ENCODE data around the gene TAOK3.
A peak's percentile ranks its signal among the peaks of the same experiment; 100 is the strongest.
"Not testable (repeated sequence)": the region's sequence is repeated elsewhere in the genome, so short reads cannot be mapped to it uniquely, and the experiment has no call there.

TAOK3 gene

DNA sequence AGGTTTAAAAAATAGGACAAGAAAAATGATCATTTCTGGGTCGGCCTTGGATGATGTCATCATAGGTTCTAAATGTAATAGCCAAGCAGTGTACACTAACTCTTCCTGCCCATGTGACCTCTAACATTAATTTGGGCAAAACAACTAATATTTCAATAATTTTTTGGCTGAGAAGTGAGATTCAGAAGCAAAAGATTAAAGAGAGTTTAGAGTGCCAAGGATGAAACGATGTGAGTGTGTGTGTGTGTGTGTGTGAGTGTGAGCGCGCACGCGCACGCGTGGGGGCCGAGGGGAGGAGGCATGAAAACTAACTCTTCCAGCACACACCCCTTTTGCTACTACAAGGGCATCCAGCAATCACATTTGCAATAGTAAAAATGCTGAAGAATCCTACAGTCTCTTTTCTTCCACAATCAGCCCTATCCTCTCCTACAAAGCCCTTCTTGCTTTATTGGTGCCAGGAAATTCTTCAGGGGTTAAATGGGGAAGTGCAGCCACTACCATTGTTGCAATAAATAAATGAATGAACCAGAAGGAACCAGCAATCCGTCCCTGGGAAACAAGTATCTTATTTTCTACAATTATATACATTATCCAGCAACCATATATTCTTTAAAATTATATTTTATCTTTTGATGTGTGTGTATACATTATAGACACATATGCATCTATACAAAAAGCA is 183.9 kb downstream of the TAOK3 start:
- DNase-seq, result no peak

DNA sequence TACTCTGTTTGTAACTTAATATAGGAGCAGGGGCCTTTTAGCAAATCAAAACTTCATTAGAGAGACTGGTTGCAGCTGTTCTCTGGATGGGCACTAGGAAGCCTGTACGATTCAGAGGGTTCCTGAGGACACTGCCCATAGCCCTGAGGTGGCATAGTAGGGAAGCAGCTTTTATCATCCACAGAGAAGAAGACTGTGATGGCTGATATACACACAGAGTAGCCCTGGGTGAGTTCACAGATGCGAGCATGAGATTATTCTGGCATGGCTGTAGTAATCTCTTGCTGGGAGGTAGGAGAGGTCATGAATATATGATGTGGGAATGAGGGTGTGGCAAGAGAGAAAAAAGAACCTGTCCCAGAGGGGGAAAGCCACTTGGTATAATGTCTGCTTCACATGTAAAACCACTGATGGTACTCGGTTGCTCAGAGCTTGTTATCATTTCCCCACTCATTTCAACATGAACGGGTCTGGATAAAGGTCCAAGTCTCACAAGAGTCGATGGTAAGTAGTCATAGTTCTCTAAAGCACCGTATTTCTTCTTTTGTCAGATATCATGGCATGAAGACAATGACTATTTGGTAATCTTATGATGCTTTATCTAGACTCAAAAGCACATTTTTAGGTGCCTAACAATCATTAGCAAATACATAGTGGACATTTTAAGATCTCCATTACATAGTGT is 184.8 kb downstream of the TAOK3 start:
- DNase-seq, result no peak

DNA sequence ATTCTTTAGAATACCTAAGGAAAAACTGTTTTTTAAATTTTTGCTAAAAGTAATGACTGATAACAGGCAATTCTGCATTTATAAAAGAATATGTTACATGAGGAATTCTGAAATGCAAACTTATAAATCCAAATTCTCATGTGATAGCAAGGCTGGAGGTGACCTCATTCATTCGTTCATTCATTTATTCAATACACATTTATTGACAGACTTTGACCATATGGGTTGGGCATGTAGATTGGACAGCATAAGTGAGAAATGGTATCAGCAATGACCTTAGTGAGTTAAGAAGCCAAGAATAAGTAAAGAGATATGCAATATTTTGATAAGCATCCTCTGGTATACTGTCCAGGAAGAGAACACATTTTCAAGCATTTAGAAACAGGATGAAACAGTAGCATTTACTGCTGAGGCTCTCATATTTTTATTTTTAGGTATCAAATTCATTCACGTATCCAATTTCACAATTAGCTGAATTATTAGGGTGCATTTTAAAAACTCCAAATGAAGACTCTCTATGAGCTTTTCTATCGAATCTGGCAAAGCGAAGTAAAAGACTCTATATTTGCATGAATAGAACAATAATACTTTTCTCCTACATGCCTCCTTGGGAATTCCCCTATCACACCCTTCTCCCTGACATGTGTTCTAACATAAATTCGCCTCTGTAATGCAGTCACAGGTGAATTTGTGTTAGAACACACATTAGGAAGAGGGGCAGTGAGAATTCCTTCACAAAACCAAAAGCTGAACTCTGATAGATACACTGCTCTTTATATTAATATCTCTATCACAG is 186.9 kb downstream of the TAOK3 start:
- DNase-seq, result no peak

DNA sequence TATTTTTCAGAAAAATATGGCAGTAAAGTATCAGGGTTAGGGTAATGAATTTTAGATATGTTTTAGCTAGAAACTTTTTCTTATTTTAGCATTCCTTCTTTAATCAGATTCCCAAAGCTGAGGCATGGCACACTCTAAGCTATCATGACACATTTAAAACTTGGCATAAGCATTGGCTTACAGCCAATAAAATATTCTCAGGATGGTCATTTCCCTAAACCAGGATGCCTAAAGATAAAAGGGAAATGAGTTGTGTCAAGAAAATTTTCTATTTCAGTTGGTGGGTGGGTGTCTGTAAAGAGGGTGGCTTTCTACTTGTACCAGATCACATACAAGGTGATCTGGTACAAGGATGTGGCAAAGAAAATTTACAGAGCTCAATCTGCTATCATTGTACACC is 189.0 kb downstream of the TAOK3 start:
- DNase-seq, result no peak

DNA sequence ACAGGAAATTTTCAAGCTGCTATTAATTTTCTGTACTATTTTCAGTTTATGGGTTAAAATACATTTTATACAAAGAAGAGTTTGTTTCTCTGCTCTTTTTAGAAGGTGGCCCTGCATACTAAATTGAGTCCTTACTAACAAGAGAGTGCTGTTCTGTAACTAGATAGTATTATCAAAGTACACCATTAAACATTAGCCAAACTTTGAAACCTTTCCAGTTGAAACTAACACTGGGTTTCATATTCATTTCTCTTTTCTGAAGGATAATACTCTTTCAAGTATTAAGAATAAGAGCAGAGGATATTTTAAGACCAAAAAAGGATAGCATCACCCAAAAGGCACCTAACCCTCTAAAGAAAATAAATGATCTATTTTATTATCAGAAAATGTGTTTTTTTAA is 189.6 kb downstream of the TAOK3 start:
- no peak for DNase-seq

DNA sequence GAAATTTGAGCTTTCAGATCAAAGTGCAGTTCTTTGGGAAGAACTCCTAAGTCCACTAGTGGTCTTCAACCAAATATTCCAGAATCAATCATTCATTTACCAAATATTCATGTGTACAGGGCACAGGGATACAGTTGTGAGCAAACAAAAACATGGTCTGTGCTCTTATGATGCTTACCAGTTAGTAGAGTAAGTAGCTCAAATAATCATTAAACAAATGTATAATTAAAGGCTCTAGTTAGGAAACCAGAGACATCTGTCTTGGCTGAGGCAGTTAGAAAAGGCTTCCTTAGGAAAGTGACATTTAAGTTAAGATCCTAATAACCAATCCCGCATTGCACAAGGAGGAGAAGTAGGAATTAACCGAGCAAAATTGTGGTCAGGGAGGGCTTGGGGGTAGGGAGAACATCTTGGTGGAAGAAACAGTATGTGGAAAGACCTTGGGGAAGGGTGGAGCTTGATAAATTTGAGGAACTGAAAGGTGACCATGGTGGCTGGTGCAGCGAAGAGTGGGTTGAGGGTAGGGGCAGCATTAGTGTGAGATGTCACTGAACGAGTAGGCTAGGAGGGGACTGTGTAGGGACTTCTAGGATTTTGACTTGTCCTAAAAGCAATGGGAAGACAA is 196.8 kb downstream of the TAOK3 start:
- no peak for DNase-seq

DNA sequence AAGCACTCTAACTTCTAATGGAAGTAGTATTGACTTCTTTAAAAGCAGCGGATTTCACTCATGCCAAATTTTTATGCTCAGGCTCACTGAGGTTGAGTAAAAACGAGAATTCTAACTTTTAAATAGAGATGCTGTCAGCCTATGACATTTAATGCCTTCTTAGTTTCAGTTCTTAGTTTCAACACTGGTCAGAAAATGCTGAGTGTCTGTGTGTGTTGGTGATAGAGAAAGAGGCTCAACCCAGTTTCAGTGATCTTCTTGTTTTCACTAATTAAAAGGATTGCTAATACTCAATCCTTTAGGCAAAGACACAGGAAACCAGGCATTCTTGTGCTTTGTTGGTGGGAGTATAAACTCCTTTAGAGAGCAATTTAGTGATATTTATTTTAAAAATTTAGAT is 205.8 kb downstream of the TAOK3 start:
- DNase-seq, result no peak

DNA sequence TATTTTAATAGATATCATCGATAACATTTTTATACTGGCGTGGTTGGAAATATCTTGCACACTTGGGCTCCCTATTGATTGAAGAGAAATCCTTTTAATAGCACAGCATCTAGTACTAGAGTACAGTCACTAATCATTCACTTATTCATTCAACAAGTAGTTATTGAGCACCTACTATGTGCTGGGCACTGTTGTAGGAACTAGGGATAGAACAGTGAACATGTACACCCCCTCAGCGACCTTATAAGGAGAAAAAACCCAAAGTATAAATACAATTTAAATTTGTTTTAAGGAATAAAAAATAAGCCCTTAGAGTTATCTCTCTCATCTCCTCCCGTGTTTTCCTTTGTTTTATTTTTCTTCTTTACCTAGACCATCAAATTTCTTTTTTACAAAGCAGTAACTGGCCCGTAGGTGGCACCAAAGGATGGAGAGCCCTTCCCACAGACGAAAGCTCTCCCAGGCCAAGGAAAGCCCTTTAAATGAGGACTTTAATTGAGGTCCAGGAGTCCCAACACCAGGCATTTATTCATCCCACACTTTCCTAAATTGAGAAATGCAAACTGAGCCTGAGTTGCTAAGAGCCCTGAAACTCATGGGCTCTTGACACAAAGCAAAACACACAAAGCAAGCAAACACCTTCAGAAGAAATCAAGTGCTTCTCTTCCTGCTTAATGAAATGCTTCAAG is 207.8 kb downstream of the TAOK3 start:
- DNase-seq, result no peak

DNA sequence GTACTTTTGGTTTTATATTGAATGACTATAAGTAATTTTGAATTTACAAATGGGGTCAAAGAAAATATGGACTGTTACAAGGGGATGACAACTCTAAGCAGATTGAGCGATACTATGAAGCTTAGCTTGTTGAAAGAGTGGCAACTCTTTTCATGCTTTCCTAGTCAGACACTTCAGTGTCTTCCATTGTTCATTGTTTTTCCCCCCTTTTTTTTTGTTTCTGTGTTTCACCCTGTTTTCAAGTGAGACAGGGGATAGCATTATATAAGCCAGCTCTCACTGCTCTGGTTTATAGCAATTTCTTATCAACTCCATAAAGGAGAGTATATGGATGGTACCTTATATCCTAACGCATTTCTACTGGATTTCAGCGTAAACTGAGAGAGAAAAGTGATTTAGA is 212.2 kb downstream of the TAOK3 start:
- no peak for DNase-seq

DNA sequence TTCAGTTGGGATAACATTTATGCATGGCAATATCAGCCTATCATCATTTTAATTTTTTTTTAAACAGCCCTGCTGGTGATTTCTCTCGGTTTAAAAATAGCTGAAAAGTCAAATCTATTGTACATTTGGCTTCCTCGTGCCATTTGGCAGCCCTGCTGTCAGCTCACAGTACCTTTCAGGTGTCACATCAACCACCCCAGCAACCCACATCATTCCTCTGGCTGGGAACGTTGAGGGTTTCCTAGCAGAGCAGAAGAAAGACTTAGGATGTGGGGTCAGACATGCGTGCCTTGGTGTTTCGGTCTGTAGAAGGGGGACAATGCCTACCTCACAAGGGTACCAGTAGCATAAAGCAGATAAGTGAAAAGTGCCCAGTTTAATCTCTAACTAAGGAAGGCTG is 221.0 kb downstream of the TAOK3 start:
- no peak for DNase-seq

DNA sequence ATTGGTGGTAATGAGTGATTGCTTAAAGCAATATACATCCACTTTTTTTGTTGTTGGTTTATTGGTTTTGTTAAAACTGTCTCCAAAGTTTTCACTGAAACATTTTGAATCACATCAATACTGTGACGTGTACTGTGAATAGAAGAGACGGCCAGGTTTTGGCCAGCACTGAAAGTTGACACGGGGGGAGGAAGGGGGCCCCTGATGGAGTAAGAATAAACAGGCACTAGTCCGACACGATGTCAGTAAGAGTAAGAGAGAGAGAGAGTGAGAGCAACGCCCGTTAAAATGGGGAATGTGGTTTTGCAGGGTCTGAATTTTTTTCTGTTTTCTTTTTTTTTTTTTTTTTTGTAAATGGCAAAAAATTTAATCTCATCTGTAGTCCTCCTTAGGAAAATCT is 222.1 kb downstream of the TAOK3 start:
- no peak for DNase-seq

DNA sequence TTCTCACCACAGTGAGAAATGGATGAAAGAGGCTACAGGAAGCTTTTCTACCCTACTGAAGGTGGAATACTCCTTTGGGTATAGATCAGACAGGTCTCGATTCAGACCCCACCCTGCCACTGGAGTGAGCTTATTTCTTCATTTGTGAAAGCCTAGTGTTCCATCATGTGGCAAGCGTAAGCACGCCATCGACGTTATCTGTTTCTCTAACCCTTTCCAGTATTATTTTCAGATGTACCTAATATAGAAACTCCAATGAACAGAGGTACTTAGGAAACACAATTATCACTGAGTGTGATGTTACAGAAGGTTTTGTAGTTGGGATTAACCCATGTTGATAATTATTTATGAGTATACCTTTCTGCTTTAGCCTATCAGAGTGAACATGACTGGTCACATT is 224.4 kb downstream of the TAOK3 start:
- no peak for DNase-seq

DNA sequence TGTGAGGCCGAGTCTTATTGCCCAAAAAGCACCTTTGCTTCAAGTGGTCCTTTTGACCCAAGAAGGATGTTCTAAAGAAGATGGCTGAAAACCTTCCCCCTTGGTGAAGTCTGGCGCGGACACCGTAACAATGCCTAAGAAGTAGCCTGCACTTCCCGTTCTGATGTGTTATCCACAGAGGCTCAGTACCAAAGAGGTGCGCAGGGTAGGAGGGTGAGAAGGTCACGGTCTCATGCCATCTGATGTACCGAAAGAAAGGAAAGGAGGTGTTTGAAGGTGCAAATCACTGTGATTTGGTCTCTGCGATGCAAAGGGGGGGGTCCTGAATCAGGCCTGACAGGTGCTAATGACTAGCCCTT is 226.9 kb downstream of the TAOK3 start:
- no peak for DNase-seq

DNA sequence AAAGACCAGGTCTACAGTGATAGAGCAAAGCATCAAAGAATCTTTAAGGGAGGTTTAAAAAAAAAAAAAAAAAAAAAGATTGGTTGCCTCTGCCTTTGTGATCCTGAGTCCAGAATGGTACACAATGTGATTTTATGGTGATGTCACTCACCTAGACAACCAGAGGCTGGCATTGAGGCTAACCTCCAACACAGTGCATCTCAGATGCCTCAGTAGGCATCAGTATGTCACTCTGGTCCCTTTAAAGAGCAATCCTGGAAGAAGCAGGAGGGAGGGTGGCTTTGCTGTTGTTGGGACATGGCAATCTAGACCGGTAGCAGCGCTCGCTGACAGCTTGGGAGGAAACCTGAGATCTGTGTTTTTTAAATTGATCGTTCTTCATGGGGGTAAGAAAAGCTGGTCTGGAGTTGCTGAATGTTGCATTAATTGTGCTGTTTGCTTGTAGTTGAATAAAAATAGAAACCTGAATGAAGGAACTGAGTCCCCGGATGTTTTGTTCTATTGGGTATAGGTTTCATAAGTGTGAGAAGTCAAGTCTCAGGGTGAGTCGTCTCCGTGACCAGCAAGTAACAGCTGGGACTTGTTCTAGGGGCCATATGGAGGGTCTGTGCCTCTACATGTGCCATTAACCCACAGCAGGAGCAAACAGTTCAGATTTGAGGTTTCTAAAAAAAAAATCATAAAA is 227.5 kb downstream of the TAOK3 start:
- DNase-seq, result no peak

DNA sequence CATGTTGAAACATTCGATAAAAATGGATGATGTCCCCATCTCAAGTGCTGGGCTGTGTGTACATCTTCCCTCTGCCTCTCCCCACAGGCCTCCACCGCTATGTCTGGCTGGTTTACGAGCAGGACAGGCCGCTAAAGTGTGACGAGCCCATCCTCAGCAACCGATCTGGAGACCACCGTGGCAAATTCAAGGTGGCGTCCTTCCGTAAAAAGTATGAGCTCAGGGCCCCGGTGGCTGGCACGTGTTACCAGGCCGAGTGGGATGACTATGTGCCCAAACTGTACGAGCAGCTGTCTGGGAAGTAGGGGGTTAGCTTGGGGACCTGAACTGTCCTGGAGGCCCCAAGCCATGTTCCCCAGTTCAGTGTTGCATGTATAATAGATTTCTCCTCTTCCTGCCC is 228.2 kb downstream of the TAOK3 start:
- DNase-seq, result no peak

DNA sequence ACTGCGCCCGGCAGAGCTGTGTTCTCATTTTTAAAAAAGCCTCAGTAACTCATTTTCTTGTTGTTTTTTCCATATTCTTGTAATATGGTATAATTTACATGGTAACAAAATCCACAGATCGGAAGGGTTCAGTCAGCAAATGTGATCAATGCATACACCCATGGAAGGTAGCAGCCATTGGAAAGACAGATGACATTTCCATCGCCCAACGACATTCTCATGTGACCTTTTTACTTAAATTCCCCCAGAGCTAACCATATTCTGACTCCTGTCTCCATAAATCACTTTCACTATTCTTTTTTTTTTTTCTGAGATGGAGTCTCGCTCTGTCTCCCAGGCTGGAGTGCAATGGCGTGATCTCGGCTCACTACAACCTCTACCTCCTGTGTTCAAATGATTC is 231.9 kb downstream of the TAOK3 start:
- DNase-seq, result no peak

DNA sequence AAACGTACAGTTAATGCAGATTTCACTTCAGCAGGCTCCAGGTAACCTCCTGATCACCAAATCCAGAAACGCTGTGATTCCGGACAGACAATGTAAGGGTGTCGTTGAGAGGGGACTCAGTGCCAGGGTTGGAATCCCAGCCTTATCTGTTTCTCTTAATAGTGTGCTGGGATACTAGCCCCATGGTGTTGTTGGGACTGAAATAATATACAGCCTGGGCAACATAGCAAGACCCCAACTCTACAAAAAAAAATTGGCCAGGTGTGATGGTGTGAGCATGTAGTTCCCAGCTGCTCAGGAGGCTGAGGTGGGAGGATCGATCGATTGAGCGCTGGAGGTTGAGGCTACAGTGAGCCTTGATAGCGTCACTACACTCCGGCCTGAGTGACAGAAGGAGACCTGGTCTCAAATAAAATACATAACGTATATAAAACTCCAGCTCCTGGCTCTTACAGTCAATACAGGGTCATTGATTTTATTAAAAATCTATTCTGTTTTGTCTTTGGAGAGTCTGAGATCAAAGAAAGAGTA is 235.5 kb downstream of the TAOK3 start:
- no peak for DNase-seq

DNA sequence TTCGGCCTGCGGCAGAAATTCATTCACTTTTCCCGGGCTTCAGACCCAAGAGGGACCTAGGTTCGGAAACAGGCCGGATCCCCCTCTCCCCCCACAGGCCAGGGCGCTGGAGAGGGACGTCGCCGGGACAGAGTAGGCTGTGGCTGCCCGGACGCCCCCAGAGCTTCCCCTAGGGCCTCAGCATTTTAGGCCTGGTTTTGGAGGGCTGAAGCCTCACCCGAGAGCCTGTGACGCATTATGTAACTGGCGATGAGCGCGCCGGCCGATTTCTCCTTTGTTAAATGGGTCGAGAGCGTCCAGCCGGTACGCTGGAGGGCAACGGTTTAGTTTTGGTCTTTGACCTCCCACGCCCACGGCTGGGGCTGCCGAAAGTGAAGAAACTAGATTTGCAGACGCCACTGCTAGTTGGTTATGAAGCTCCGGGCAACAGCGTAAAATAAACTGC is 236.1 kb downstream of the TAOK3 start:
- DNase-seq, result no peak

DNA sequence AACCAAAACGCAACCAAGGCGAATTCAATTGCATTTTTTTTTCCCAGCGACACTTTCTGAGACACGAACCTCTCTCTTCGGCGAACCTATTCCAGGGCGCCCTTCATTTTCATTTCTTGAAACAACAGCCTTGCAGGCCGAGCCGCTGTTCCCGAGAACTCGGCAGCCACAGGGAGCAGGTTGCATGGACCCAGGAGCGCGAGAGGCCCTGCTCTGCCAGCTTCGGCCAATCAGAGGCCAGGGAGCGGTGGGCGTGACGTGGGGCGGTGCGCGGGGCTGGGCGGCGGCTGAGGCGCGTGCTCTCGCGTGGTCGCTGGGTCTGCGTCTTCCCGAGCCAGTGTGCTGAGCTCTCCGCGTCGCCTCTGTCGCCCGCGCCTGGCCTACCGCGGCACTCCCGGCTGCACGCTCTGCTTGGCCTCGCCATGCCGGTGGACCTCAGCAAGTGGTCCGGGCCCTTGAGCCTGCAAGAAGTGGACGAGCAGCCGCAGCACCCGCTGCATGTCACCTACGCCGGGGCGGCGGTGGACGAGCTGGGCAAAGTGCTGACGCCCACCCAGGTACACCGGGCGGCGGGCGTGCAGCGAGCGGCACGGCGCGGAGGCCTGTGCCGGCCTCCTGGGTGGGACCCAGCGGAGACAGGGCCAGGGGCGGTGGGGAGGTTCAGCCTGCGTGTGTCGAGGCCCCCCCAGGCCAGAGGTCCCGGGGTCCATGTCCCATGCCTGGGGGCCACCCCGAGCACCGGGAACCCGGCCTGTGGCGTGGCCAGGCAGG is 236.7 kb downstream of the TAOK3 start, which contains the start of gene PEBP1:
Gene PEBP1 (plus strand): TSS at position 337 of the 771 bp plus-strand sequence. CDS start 86 bp downstream, at position 423.
- DNase-seq, result peak; percentile 27

DNA sequence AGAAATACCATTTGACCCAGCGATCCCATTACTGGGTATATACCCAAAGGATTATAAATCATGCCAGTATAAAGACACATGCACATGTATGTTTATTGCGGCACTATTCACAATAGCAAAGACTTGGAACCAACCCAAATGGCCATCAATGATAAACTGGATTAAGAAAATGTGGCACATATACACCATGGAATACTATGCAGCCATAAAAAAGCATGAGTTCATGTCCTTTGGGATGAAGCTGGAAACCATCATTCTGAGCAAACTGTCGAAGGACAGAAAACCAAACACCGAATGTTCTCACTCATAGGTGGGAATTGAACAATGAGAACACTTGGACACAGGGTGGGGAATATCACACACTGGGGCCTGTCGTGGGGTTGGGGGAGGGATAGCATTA is 243.3 kb downstream of the TAOK3 start:
- not testable (repeated sequence) for DNase-seq

DNA sequence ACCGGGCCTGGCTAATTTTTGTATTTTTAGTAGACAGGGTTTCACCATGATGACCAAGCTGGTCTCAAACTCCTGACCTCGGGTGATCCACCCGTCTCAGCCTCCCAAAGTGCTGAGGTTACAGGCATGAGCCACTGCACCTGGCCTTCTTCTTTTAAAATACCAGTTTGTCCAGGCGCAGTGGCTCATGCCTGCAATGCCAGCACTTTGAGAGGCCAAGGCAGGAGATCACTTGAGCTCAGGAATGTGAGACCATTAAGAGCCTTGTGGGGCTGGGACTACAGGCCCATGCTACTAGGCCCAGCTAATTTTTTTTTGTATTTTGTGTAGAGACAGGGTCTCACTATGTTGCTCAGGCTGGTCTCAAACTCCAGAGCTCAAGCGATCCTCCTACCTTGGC is 244.8 kb downstream of the TAOK3 start:
- no peak for DNase-seq

Measured in NCI-H524 treated with DMSO at 0.1 percent for 48 hours (cell line).